K562 (cell line): Measurements from ENCODE around the gene TRIM25. TPM values are rescaled to one million over a fixed set of nuclear protein-coding genes. Genes with fewer than 3 reads are reported as not detected.

Experiments
- ATAC-seq: fragments of 200-7000 bp; cut with Tn5 transposase; 3 replicates; pipeline ENCODE4 v1.9.1; 2020; ENCODE audit warnings: moderate library complexity
- BruUV-seq: library from RNA; stranded (reverse); fragments of 400-500 nt; replicated peaks from 2 replicates; lab custom pipeline; 2021; lab: Mats Ljungman, UMichigan
- CTCF ChIA-PET: fragments of 300-600 bp; formaldehyde crosslinking; extraction: SDS; loops from one replicate; lab custom pipeline; 2021; ENCODE audit warnings: low intra/inter-chr PET ratio; lab: Yijun Ruan, JAX
- POLR2A ChIA-PET: fragments of 300-600, 350-650 bp; sonication (Branson Sonifier 250); formaldehyde crosslinking; extraction: SDS; loops from one replicate; lab custom pipeline; 2021; ENCODE audit warnings: antibody characterized with exemption, inconsistent platforms; lab: Yijun Ruan, JAX
- DNase-seq, 4 experiments: peaks; one replicate each; pipeline versions ENCODE4 v3.0.0 to v3.0.0-alpha.2; 2011 to 2018; ENCODE audit warnings: low spot score in 3 of 4, mixed read lengths in 3 of 4; ENCODE audit errors: extremely low read depth in 1 of 4
- FAIRE-seq: peaks from 2 replicates; lab custom pipeline; 2011; peaks lifted over from hg19 to GRCh38; lab: Jason Lieb, UNC
- H2AFZ ChIP-seq: 2 replicates; pipeline ENCODE4 v1.6.0; 2011; ENCODE audit warnings: low read depth, low read length, control low read depth, inconsistent platforms
- H3K27ac ChIP-seq: fragments of 200-600 bp; 3 replicates; pipeline ENCODE4 v1.8.0; 2011; ENCODE audit warnings: low read depth, mild to moderate bottlenecking, control low read depth, inconsistent platforms, low read length, moderate library complexity, mixed read lengths; ENCODE audit errors: extremely low read depth
- H3K27me3 ChIP-seq, 2 experiments: fragments of 300-600 bp in 1 of 2; 2 replicates in 1 of 2; 3 replicates in 1 of 2; pipeline versions ENCODE4 v1.6.0 to v1.8.0; 2011; ENCODE audit warnings: inconsistent platforms in 2 of 2, low read length in 2 of 2, mild to moderate bottlenecking in 1 of 2, mixed read lengths in 1 of 2, moderate library complexity in 1 of 2; ENCODE audit not compliant: control insufficient read depth in 2 of 2, insufficient read depth in 2 of 2
- H3K36me3 ChIP-seq: fragments of 300-600 bp; 3 replicates; pipeline ENCODE4 v1.8.0; 2011; ENCODE audit warnings: mild to moderate bottlenecking, low read length, inconsistent platforms; ENCODE audit not compliant: control insufficient read depth, insufficient read depth
- H3K4me1 ChIP-seq, 2 experiments: fragments of 200-600 bp in 1 of 2; replicated peaks in 1 of 2; 2 replicates in 1 of 2; 3 replicates in 1 of 2; pipeline versions ENCODE4 v1.5.1 to v1.8.0; 2011; ENCODE audit warnings: inconsistent platforms in 2 of 2, low read length in 2 of 2, mild to moderate bottlenecking in 1 of 2, mixed read lengths in 1 of 2, moderate library complexity in 1 of 2; ENCODE audit not compliant: control insufficient read depth in 2 of 2, insufficient read depth in 2 of 2
- H3K4me2 ChIP-seq: 2 replicates; pipeline ENCODE4 v1.6.1; 2011; ENCODE audit warnings: low read length, control low read depth, inconsistent platforms, mixed read lengths; ENCODE audit not compliant: insufficient read depth
- H3K4me3 ChIP-seq: fragments of 200-600 bp; sonication (generic), shearing (Covaris generic); 2 replicates; pipeline ENCODE4 v1.5.1; 2016; ENCODE audit warnings: control low read depth, inconsistent platforms
- H3K79me2 ChIP-seq: fragments of 200-600 bp; 3 replicates; pipeline ENCODE4 v1.8.0; 2011; ENCODE audit warnings: low read length, inconsistent platforms; ENCODE audit not compliant: control insufficient read depth, insufficient read depth
- H3K9ac ChIP-seq, 2 experiments: 2 replicates each; pipeline versions ENCODE4 v1.6.0 to v1.6.1; 2011; ENCODE audit warnings: low read depth in 2 of 2, low read length in 2 of 2, control low read depth in 1 of 2, inconsistent platforms in 1 of 2, mild to moderate bottlenecking in 1 of 2, mixed read lengths in 1 of 2; ENCODE audit not compliant: insufficient read depth in 1 of 2
- H3K9me1 ChIP-seq: one replicate; pipeline ENCODE4 v1.6.0; 2011; ENCODE audit warnings: inconsistent platforms, mild to moderate bottlenecking, low read length, moderate library complexity; ENCODE audit not compliant: control insufficient read depth, insufficient read depth
- H3K9me3 ChIP-seq: replicated peaks from 2 replicates; pipeline ENCODE4 v1.5.1; 2011; ENCODE audit warnings: low read depth, low read length, inconsistent platforms; ENCODE audit not compliant: control insufficient read depth, insufficient read depth
- H4K20me1 ChIP-seq: replicated peaks from 2 replicates; pipeline ENCODE4 v1.6.1; 2011; ENCODE audit warnings: low read length, inconsistent platforms, mixed read lengths; ENCODE audit not compliant: control insufficient read depth, insufficient read depth
- BDP1 ChIP-seq: IDR thresholded peaks from 3 replicates; pipeline ENCODE4 v1.6.1; 2011; ENCODE audit not compliant: insufficient read length, insufficient read depth
- SRSF1 ChIP-seq: fragments of 200-400 bp; formaldehyde crosslinking; IDR thresholded peaks from 2 replicates; pipeline ENCODE4 v1.6.1; 2017; ENCODE audit warnings: mild to moderate bottlenecking, low read depth, low read length, moderate library complexity
- WGBS: fragments of 100-300 bp; shearing (Covaris generic); methylation state at CpG from one replicate; pipeline ENCODE4 v1.1.6; 2016; ENCODE audit warnings: low coverage, mixed read lengths; ENCODE audit not compliant: insufficient coverage; ENCODE audit errors: missing lambda C conversion rate; 5-methylcytosine and 5-hydroxymethylcytosine counted together
- in situ Hi-C: fragments of 300-500 bp; cut with MboI; formaldehyde crosslinking; loops from 4 replicates; pipeline ENCODE4 v1.15.0; 2018; ENCODE audit warnings: inconsistent platforms, mixed read lengths
- intact Hi-C: fragments of 100-400 bp; cut with micrococcal nuclease; formaldehyde crosslinking; loops from 2 replicates; pipeline ENCODE4 v1.14.2; 2022
- polyA plus RNA-seq, 8 experiments: library from polyadenylated mRNA; depleted of rRNA in 4 of 8; stranded (reverse) in 5 of 8; unstranded in 3 of 8; fragments of >200 nt; fragmentation: Nextera tagmentation in 2 of 8; fragmentation: Illumina TruSeq in 1 of 8; extraction: Ambion mirVana in 2 of 8; extraction: Trizol in 1 of 8; gene quantifications; 2 replicates each; pipeline versions ENCODE4 v1.2.1 to v1.2.3, GENCODE V29; 2011 to 2014; ENCODE audit warnings: inconsistent platforms in 1 of 8, missing spikeins in 1 of 8
- total RNA-seq, 7 experiments: library from RNA; depleted of rRNA in 6 of 7; stranded (reverse); fragments of >200 nt in 6 of 7; fragmentation: Illumina TruSeq in 2 of 7; extraction: Trizol in 2 of 7; gene quantifications; 2 replicates each; pipeline versions ENCODE4 v1.2.1 to v1.2.3, GENCODE V29; 2011 to 2021; ENCODE audit warnings: low replicate concordance in 1 of 7
- TF ChIP-seq, protein P1 (sequence below), 2 experiments: IDR thresholded peaks; 2 replicates each; pipeline ENCODE4 v1.6.1; 2012; ENCODE audit warnings: improper control_type of control experiment in 2 of 2, low read depth in 2 of 2, low read length in 2 of 2, borderline replicate concordance in 1 of 2

Gene TRIM25
- total and polyA plus RNA-seq, 9 of the 15 experiments (the other 6 are each of a cell fraction or from before 2014, with no cell fraction given), result 5.9 to 49.5 (median 24.5) TPM

DNA sequence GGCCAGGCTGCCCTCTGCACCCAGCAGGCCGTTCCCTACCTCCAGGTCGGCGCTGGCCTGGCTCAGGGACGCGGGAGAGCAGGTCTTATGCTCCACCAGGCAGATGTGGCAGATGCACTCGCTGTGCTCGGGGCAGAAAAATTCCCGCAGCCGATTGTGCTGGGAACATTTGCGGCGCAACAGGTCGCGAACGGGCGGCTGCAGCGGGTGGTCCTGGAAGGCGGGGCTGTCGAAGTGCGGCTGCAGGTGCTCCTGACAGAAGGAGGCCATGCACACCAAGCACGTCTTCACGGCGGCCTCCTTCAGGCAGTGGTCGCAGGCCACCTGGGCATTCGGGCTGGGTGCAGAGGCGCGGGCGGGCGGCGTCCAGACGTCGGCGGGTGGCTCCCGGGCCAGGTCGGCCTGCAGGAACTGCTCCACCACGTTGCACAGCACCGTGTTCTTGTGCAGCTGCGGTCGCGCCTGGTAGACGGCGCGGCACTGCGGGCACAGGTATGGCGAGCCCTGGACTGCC is 439 bp downstream of the TRIM25 start (continued):
- 0 out of 2 replicates have a peak, but pooled peaks have one; percentile 2 for TF ChIP-seq SRSF1
- TF ChIP-seq, all 486 proteins: peak for 14

DNA sequence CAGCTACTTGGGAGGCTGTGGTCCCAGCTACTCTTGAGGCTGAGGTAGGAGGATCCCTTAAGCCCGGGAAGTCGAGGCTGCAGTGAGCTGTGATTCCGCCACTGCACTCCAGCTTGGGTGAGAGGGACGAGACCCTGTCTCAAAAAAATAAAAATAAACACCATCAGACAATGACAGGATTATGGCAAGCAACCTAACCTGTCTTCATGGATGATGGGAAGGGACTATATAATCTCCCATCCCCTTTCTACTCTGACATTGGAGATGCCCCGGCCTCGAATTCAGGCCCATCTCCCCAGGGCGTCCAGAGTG is 893 bp downstream of the TRIM25 start:
- TF ChIP-seq BDP1, result no peak
- TF ChIP-seq, protein P1, sequence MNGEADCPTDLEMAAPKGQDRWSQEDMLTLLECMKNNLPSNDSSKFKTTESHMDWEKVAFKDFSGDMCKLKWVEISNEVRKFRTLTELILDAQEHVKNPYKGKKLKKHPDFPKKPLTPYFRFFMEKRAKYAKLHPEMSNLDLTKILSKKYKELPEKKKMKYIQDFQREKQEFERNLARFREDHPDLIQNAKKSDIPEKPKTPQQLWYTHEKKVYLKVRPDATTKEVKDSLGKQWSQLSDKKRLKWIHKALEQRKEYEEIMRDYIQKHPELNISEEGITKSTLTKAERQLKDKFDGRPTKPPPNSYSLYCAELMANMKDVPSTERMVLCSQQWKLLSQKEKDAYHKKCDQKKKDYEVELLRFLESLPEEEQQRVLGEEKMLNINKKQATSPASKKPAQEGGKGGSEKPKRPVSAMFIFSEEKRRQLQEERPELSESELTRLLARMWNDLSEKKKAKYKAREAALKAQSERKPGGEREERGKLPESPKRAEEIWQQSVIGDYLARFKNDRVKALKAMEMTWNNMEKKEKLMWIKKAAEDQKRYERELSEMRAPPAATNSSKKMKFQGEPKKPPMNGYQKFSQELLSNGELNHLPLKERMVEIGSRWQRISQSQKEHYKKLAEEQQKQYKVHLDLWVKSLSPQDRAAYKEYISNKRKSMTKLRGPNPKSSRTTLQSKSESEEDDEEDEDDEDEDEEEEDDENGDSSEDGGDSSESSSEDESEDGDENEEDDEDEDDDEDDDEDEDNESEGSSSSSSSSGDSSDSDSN (IDR thresholded peaks at IDR 0.05; ENCODE audit: borderline replicate concordance in 1 of 2, low read depth in 2 of 2, low read length in 2 of 2), result 0 out of 4 replicates have a peak, but pooled peaks of 1 of the 2 experiments have one; percentile 12
- DNase-seq, result peak in 1 of 4 experiments; percentile 20
- H3K36me3 ChIP-seq, result peaks cover 28% of the 10 kb centered on the region
- peaks cover 9% of the 10 kb centered on the region for H3K9me3 ChIP-seq
- POLR2A ChIA-PET, result interaction anchor here (0.8 to 1.3 kb wide), 4 partner anchors 13 to 172 kb away, joined by 3 to 6 read pairs (median 4); partner anchors contain the start of gene AKAP1
- peak overlapping the region; percentile 85 to 98 for H3K9ac ChIP-seq
- H3K4me2 ChIP-seq, result peak overlapping the region; percentile 95
- in situ Hi-C loops (no loop called here), intact Hi-C loops (loop anchor here (5.0 kb wide), 1 partner anchor 81 kb away; the partner anchor contains the start of genes C17orf67 and DGKE)
- H2AFZ ChIP-seq, result peak overlapping the region; percentile 94
- 0 out of 2 replicates have a peak, but pooled peaks cover 4% of the 10 kb centered on the region for H4K20me1 ChIP-seq
- ATAC-seq, result no peak
- H3K9me1 ChIP-seq, result peaks cover 4% of the 10 kb centered on the region
- 7% methylated on average over 7 of the region's 7 CpGs for WGBS
- peak overlapping the region; percentile 88 for H3K27ac ChIP-seq
- peak overlapping the region; percentile 72 for H3K4me3 ChIP-seq
- H3K79me2 ChIP-seq, result peaks cover 59% of the 10 kb centered on the region
- peaks cover 47 to 55% of the 10 kb centered on the region in 2 experiments for H3K4me1 ChIP-seq
- BruUV-seq, result no TSS peak
- H3K27me3 ChIP-seq, result no peaks in the 10 kb centered on the region
- CTCF ChIA-PET, result interaction anchor here (0.6 kb wide), 1 partner anchor 26 kb away, joined by 4 read pairs; no protein-coding TSS in a partner anchor
- FAIRE-seq, result no peak
